Measurements from ENCODE around the gene PPP1R2.

The PPP1R2 gene

DNA sequence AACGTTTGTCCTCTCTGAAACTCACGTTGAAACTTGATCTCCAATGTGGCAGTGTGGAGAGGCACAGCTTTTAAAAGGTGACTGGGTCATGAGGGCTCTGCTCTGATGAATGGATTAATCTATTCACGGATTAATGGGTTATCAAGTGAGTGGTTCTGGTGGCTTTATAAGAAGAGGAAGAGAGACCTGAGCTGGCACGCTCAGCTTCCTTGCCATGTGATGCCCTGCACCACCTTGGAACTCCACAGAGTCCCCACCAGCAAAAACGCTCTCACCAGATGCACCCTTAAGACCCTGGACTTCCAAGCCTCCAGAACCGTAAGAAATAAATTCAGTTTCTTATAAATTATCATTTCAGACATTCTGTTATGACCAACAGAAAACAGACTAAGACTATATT lies 2.6 kb downstream of the PPP1R2 start:
- TF ChIP-seq, protein P1, sequence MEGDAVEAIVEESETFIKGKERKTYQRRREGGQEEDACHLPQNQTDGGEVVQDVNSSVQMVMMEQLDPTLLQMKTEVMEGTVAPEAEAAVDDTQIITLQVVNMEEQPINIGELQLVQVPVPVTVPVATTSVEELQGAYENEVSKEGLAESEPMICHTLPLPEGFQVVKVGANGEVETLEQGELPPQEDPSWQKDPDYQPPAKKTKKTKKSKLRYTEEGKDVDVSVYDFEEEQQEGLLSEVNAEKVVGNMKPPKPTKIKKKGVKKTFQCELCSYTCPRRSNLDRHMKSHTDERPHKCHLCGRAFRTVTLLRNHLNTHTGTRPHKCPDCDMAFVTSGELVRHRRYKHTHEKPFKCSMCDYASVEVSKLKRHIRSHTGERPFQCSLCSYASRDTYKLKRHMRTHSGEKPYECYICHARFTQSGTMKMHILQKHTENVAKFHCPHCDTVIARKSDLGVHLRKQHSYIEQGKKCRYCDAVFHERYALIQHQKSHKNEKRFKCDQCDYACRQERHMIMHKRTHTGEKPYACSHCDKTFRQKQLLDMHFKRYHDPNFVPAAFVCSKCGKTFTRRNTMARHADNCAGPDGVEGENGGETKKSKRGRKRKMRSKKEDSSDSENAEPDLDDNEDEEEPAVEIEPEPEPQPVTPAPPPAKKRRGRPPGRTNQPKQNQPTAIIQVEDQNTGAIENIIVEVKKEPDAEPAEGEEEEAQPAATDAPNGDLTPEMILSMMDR (conservative IDR thresholded peaks at IDR 0.05; ENCODE audit: low read length), result no peak
- H3K4me3 ChIP-seq (ENCODE audit: low read length), result no peak overlapping the region
- DNase-seq (ENCODE audit: low read depth), result no peak

DNA sequence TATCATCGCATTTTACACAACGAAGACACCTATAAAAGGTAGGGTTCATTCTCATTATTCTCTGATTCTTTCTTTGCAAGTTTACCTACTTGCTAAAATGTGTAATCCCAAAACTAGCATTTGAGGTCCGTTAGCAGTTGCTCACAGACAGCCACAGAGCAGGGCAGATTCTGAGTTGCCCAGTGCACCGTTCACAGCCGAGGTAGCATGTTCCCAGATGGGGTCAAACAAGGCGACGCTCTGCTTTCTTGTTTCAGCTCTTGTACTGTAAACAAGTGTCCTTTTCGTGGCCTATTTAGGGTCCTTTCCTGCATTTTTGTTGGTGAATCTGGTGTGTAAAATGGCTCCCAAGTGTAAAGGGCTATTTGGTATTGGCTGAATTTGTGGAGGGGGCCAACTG lies 3.1 kb downstream of the PPP1R2 start:
- TF ChIP-seq, protein P1 (conservative IDR thresholded peaks at IDR 0.05; ENCODE audit: low read length), result no peak
- no peak for DNase-seq (ENCODE audit: low read depth)
- H3K4me3 ChIP-seq (ENCODE audit: low read length), result no peak overlapping the region

DNA sequence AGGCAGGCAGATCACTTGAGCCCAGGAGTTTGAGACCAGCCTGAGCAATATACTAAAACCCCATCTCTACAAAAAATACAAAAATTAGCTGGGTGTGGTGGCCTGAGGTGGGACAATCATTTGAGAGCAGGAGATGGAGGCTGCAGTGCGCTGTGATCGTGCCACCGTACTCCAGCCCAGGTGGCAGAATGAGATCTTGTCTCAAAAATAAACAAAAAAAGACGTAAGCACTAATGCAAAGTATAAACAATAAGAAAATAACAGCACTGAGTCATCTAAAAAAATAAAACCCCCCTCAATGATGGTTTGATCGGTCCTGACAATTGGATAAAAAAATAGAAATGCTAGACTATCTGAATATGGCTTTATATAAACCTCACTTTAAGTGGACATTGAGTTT lies 3.6 kb downstream of the PPP1R2 start:
- H3K4me3 ChIP-seq (ENCODE audit: low read length), result no peak overlapping the region
- TF ChIP-seq, protein P1 (conservative IDR thresholded peaks at IDR 0.05; ENCODE audit: low read length), result no peak
- DNase-seq (ENCODE audit: low read depth), result no peak

DNA sequence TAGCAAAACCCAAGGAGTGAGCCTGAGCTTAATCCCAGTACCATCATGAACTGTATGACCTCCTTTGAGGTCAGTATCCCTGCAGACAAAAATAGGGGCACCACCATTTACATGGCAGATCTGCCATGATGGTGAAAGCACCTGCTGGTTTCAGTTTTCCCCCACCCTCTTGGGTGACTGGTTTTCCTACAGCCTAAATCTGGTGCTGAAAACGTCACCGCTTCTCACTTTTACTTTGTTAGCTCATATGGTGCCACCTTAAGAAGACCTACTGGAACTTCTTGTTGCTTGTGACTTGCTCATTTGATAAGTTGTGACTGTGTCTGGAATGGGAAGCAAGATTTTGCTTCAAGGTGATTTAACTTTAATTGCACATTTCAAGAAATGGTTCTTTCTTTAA lies 5.1 kb downstream of the PPP1R2 start:
- no peak for DNase-seq (ENCODE audit: low read depth)
- H3K4me3 ChIP-seq (ENCODE audit: low read length), result no peak overlapping the region
- TF ChIP-seq, protein P1 (conservative IDR thresholded peaks at IDR 0.05; ENCODE audit: low read length), result no peak

DNA sequence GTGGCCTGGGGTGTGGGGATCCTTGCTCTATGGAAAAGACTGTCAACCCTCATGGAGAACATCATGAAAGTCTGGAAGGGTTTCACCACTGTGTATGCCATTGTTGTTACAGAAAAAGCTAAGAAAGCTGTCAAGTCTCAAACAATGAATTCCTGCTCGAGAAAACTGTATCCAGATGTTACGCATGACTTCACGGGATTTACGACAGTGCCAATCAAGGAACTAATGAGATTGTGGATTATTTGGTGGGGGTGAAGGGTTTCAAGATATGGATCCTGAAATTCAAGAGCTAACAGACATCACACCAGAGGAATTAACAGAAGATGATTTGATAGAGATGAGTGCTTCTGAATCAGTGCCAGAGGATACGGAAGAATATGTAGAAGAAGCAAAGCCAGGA lies 7.8 kb downstream of the PPP1R2 start:
- H3K4me3 ChIP-seq (ENCODE audit: low read length), result no peak overlapping the region
- TF ChIP-seq, protein P1 (conservative IDR thresholded peaks at IDR 0.05; ENCODE audit: low read length), result no peak
- DNase-seq (ENCODE audit: low read depth), result no peak

DNA sequence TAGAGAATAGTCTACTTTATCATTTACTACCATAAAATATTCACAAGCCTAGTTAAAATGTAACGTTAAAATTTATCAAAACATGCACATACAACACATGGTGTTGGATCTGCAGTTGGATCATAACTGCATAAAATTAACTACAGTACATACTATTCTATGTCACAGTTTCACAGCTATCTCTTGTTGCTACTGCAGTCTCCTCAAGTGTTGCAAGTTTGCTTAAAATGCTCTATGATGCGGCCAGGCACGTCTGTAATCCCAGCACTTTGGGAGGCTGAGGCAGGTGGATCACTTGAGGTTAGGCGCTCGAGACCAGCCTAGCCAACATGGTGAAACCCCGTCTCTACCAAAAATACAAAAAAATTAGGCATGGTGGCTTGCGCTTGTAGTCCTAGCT lies 10.3 kb downstream of the PPP1R2 start:
- TF ChIP-seq, protein P1 (conservative IDR thresholded peaks at IDR 0.05; ENCODE audit: low read length), result no peak
- no peak overlapping the region for H3K4me3 ChIP-seq (ENCODE audit: low read length)
- DNase-seq (ENCODE audit: low read depth), result no peak

DNA sequence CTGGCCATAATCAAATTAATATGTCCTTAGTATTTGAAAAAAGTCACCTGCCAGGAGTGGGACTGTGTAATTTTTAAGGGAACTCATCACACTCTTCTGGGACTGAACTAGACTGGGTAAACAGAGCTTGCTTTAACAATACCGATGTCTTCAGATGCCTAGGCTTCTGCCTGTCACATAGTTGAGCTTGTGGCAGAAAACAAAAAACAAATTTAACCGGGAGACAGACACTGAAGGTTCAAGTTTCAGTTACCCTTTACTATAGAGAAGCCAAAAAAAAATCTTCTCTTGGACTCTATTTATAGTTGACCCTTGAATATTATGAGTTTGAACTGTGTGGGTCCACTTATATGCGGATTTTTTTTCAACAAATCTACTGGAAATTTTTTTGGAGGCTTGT lies 10.8 kb downstream of the PPP1R2 start:
- TF ChIP-seq, protein P1 (conservative IDR thresholded peaks at IDR 0.05; ENCODE audit: low read length), result no peak

More for the DNA sequence above, 10.8 kb downstream of the PPP1R2 start:
- no peak for DNase-seq (ENCODE audit: low read depth)
- no peak overlapping the region for H3K4me3 ChIP-seq (ENCODE audit: low read length)

Measured in AG10803 (cell line).